Measurements from ENCODE around the gene BIVM. TPM values are rescaled to one million over a fixed set of nuclear protein-coding genes. Genes with fewer than 3 reads are reported as not detected.
"Not testable (repeated sequence)": the region's sequence is repeated elsewhere in the genome, so short reads cannot be mapped to it uniquely, and the experiment has no call there.

BIVM gene
- total and polyA plus RNA-seq, 2 donors (not counting 3 experiments of a cell fraction or from before 2014, with no cell fraction given) = 7.7 to 20.3 TPM

- Histone ChIP-seq H3K4me2 (ENCODE audit: insufficient read depth, low read length) (no peak overlapping the region), H3K36me3 (ENCODE audit: control insufficient read depth in 2 of 2, extremely low read depth in 1 of 2, insufficient read depth in 2 of 2, low read length in 2 of 2) (peaks cover under 1% of the 10 kb centered on the region in 2 experiments), H3K9me1 (replicated peaks; ENCODE audit: control insufficient read depth, extremely low read depth, insufficient read depth, low read length) (no peaks in the 10 kb centered on the region), H3K4me3 (replicated peaks in 1 of 3; ENCODE audit: insufficient read depth in 1 of 3, low read depth in 1 of 3, low read length in 3 of 3) (no peak overlapping the region), H3K79me2 (ENCODE audit: control insufficient read depth, insufficient read depth, low read length) (no peaks in the 10 kb centered on the region), H3K4me1 (ENCODE audit: control insufficient read depth, extremely low read depth, insufficient read depth, low read length) (no peaks in the 10 kb centered on the region), H3K9me3 (replicated peaks; ENCODE audit: control insufficient read depth, insufficient read depth, low read length) (no peaks in the 10 kb centered on the region), H3K27me3 (ENCODE audit: control insufficient read depth in 2 of 2, insufficient read depth in 2 of 2, low read length in 2 of 2) (no peaks in the 10 kb centered on the region), H2AFZ (ENCODE audit: low read depth, low read length) (no peak overlapping the region), H3K9ac (replicated peaks; ENCODE audit: extremely low read depth, insufficient read depth, low read length) (no peak overlapping the region), H3K27ac (ENCODE audit: insufficient read depth, low read depth, low read length) (no peak overlapping the region), H4K20me1 (replicated peaks; ENCODE audit: control insufficient read depth, extremely low read depth, insufficient read depth, low read length) (no peaks in the 10 kb centered on the region)
- dilution Hi-C loops (cut with MboI; ENCODE audit: extremely low pct_ligation_motif_present, low sequenced_read_pairs) = no loop called here
- ChIA-PET POLR2A (no interaction called here), CTCF (no interaction called here)
- intact Hi-C loops (cut with micrococcal nuclease) = no loop called here
- DNase-seq (ENCODE audit: low read depth, low spot score) (no peak), FAIRE-seq (no peak)
- TF ChIP-seq MAX (IDR thresholded peaks at IDR 0.05; ENCODE audit: insufficient read depth, insufficient read length) (no peak), FOS (IDR thresholded peaks at IDR 0.05; ENCODE audit: borderline replicate concordance, insufficient read depth, low read length) (no peak), POLR2A (IDR thresholded peaks at IDR 0.05; ENCODE audit: low read depth, low read length) (no peak), POLR2AphosphoS5 (IDR thresholded peaks at IDR 0.05; ENCODE audit: insufficient read depth, low read depth, low read length) (no peak), GATA2 (IDR thresholded peaks at IDR 0.05; ENCODE audit: insufficient read depth, insufficient read length, low read depth, low read length) (no peak), MYC (IDR thresholded peaks at IDR 0.05; ENCODE audit: low read depth, low read length) (no peak), JUN (IDR thresholded peaks at IDR 0.05; ENCODE audit: borderline replicate concordance, insufficient read depth, insufficient read length, low read depth) (no peak), EZH2 (IDR thresholded peaks at IDR 0.05; ENCODE audit: borderline replicate concordance, low read depth, low read length, severe bottlenecking) (no peak)
- TF ChIP-seq, protein P1, sequence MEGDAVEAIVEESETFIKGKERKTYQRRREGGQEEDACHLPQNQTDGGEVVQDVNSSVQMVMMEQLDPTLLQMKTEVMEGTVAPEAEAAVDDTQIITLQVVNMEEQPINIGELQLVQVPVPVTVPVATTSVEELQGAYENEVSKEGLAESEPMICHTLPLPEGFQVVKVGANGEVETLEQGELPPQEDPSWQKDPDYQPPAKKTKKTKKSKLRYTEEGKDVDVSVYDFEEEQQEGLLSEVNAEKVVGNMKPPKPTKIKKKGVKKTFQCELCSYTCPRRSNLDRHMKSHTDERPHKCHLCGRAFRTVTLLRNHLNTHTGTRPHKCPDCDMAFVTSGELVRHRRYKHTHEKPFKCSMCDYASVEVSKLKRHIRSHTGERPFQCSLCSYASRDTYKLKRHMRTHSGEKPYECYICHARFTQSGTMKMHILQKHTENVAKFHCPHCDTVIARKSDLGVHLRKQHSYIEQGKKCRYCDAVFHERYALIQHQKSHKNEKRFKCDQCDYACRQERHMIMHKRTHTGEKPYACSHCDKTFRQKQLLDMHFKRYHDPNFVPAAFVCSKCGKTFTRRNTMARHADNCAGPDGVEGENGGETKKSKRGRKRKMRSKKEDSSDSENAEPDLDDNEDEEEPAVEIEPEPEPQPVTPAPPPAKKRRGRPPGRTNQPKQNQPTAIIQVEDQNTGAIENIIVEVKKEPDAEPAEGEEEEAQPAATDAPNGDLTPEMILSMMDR (IDR thresholded peaks at IDR 0.05; ENCODE audit: extremely low read depth in 1 of 2, insufficient read depth in 1 of 2, low read depth in 1 of 2, low read length in 2 of 2) = no peak
- BruUV-seq (replicated peaks) = no TSS peak
These were observed 19.3 kb upstream of the BIVM start for GRCh38 chr13:102779436-102780159.

- intact Hi-C loops (cut with micrococcal nuclease); H2AFZ ChIP-seq (ENCODE audit: low read depth, low read length); dilution Hi-C loops (cut with MboI; ENCODE audit: extremely low pct_ligation_motif_present, low sequenced_read_pairs); H3K27me3 ChIP-seq (ENCODE audit: control insufficient read depth in 2 of 2, insufficient read depth in 2 of 2, low read length in 2 of 2); H3K4me2 ChIP-seq (ENCODE audit: insufficient read depth, low read length); H3K9ac ChIP-seq (replicated peaks; ENCODE audit: extremely low read depth, insufficient read depth, low read length); H3K9me3 ChIP-seq (replicated peaks; ENCODE audit: control insufficient read depth, insufficient read depth, low read length); H3K4me1 ChIP-seq (ENCODE audit: control insufficient read depth, extremely low read depth, insufficient read depth, low read length); POLR2A ChIA-PET; BruUV-seq (replicated peaks); H3K27ac ChIP-seq (ENCODE audit: insufficient read depth, low read depth, low read length); FAIRE-seq; H3K36me3 ChIP-seq (ENCODE audit: control insufficient read depth in 2 of 2, extremely low read depth in 1 of 2, insufficient read depth in 2 of 2, low read length in 2 of 2); DNase-seq (ENCODE audit: low read depth, low spot score); CTCF ChIA-PET; H3K4me3 ChIP-seq (replicated peaks in 1 of 3; ENCODE audit: insufficient read depth in 1 of 3, low read depth in 1 of 3, low read length in 3 of 3); H3K9me1 ChIP-seq (replicated peaks; ENCODE audit: control insufficient read depth, extremely low read depth, insufficient read depth, low read length); H3K79me2 ChIP-seq (ENCODE audit: control insufficient read depth, insufficient read depth, low read length); H4K20me1 ChIP-seq (replicated peaks; ENCODE audit: control insufficient read depth, extremely low read depth, insufficient read depth, low read length): not testable (repeated sequence)
These were observed 18.3 kb upstream of the BIVM start for GRCh38 chr13:102780656-102781055.
